NB4 (cell line): ENCODE results near the gene CHIC2.
"Not testable (repeated sequence)": the region's sequence is repeated elsewhere in the genome, so short reads cannot be mapped to it uniquely, and the experiment has no call there.

Experiments
- MYC ChIP-seq: IDR thresholded peaks from 2 replicates; pipeline ENCODE4 v1.6.1; 2011; ENCODE audit warnings: low read depth, low read length
- POLR2A ChIP-seq: IDR thresholded peaks from 2 replicates; pipeline ENCODE4 v1.6.1; 2011; ENCODE audit warnings: mild to moderate bottlenecking; ENCODE audit not compliant: insufficient read length; ENCODE audit errors: extremely low read depth
- TF ChIP-seq, protein P1 (sequence below): IDR thresholded peaks from one replicate; pipeline ENCODE4 v1.5.1; 2012; ENCODE audit warnings: low read depth, low read length
- TF ChIP-seq, protein P2 (sequence below): IDR thresholded peaks from 2 replicates; pipeline ENCODE4 v1.6.1; 2011; ENCODE audit warnings: low read depth, low read length

GRCh38 chr4:54053322-54053721 lies 11.1 kb downstream of the CHIC2 start:
- TF ChIP-seq, protein P1, sequence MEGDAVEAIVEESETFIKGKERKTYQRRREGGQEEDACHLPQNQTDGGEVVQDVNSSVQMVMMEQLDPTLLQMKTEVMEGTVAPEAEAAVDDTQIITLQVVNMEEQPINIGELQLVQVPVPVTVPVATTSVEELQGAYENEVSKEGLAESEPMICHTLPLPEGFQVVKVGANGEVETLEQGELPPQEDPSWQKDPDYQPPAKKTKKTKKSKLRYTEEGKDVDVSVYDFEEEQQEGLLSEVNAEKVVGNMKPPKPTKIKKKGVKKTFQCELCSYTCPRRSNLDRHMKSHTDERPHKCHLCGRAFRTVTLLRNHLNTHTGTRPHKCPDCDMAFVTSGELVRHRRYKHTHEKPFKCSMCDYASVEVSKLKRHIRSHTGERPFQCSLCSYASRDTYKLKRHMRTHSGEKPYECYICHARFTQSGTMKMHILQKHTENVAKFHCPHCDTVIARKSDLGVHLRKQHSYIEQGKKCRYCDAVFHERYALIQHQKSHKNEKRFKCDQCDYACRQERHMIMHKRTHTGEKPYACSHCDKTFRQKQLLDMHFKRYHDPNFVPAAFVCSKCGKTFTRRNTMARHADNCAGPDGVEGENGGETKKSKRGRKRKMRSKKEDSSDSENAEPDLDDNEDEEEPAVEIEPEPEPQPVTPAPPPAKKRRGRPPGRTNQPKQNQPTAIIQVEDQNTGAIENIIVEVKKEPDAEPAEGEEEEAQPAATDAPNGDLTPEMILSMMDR, result not testable (repeated sequence)
- TF ChIP-seq, protein P2, sequence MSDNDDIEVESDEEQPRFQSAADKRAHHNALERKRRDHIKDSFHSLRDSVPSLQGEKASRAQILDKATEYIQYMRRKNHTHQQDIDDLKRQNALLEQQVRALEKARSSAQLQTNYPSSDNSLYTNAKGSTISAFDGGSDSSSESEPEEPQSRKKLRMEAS, result not testable (repeated sequence)
- not testable (repeated sequence) for TF ChIP-seq MYC, POLR2A
